HCT116 (cell line): ENCODE data around the gene RWDD4. TPM values are rescaled to one million over a fixed set of nuclear protein-coding genes. Genes with fewer than 3 reads are reported as not detected.

Experiments
- ATAC-seq: fragments of 200-7000 bp; cut with Tn5 transposase; 2 replicates; pipeline ENCODE4 v1.9.1; 2020; ENCODE audit warnings: mild to moderate bottlenecking, moderate library complexity
- BruUV-seq: library from RNA; stranded (reverse); fragments of 400-500 nt; replicated peaks from 2 replicates; lab custom pipeline; 2021; lab: Mats Ljungman, UMichigan
- CTCF ChIA-PET: fragments of 300-600 bp; sonication (Branson Sonifier 250); formaldehyde crosslinking; loops from one replicate; lab custom pipeline; 2021; ENCODE audit warnings: antibody characterized with exemption; lab: Charles Lee
- POLR2A ChIA-PET: fragments of 300-600, 350-600 bp; sonication (Branson Sonifier 250); formaldehyde crosslinking; loops from one replicate; lab custom pipeline; 2021; ENCODE audit warnings: antibody characterized with exemption; lab: Charles Lee
- RAD21 ChIA-PET, 2 experiments: fragments of 300-600 bp; sonication (Branson Sonifier 250); formaldehyde crosslinking; loops; one replicate each; lab custom pipeline; 2023; ENCODE audit warnings: low total read pairs in 2 of 2; ENCODE audit not compliant: uncharacterized antibody in 2 of 2, unreplicated experiment in 2 of 2, low non-redundant PET in 1 of 2; lab: Charles Lee
- DNase-seq: peaks from one replicate; pipeline ENCODE4 v3.0.0-alpha.2; 2010; ENCODE audit warnings: low read depth, low spot score
- H2AFZ ChIP-seq: fragments of 200-600 bp; shearing (Covaris generic), sonication (generic); 2 replicates; pipeline ENCODE4 v1.6.1; 2017; ENCODE audit warnings: low read depth, mixed run types, mixed read lengths, antibody characterized with exemption, low read length; ENCODE audit not compliant: poor library complexity, severe bottlenecking
- H3K27ac ChIP-seq: 2 replicates; pipeline ENCODE4 v1.5.1; 2012; ENCODE audit warnings: low read depth, low read length
- H3K27me3 ChIP-seq: fragments of 200-600 bp; sonication (generic); 2 replicates; pipeline ENCODE4 v1.6.1; 2016; ENCODE audit warnings: mixed run types, low read length, mixed read lengths; ENCODE audit not compliant: insufficient read depth
- H3K36me3 ChIP-seq, 2 experiments: fragments of 200-500 bp in 1 of 2; fragments of 200-600 bp in 1 of 2; sonication (Bioruptor generic) in 1 of 2; sonication (generic) in 1 of 2; 2 replicates each; pipeline versions ENCODE4 v1.5.1 to v1.6.1; 2014 to 2016; ENCODE audit warnings: low read length in 2 of 2, inconsistent platforms in 1 of 2, mixed read lengths in 1 of 2, mixed run types in 1 of 2; ENCODE audit not compliant: insufficient read depth in 2 of 2, control insufficient read depth in 1 of 2
- H3K4me1 ChIP-seq, 2 experiments: fragments of 200-600 bp in 1 of 2; sonication (generic) in 1 of 2; 2 replicates each; pipeline versions ENCODE4 v1.5.1 to v1.6.1; 2012 to 2017; ENCODE audit warnings: low read length in 2 of 2, inconsistent platforms in 1 of 2, mild to moderate bottlenecking in 1 of 2, mixed read lengths in 1 of 2, mixed run types in 1 of 2, moderate library complexity in 1 of 2; ENCODE audit not compliant: insufficient read depth in 2 of 2, control insufficient read depth in 1 of 2
- H3K4me2 ChIP-seq: fragments of 200-600 bp; sonication (generic); 2 replicates; pipeline ENCODE4 v1.6.1; 2017; ENCODE audit warnings: mixed run types, low read length, mixed read lengths
- H3K4me3 ChIP-seq, 2 experiments: fragments of 200-600 bp in 1 of 2; sonication (generic) in 1 of 2; replicated peaks in 1 of 2; 2 replicates each; pipeline ENCODE4 v1.5.1; 2011 to 2016; ENCODE audit warnings: low read length in 2 of 2, control low read depth in 1 of 2, low read depth in 1 of 2, mild to moderate bottlenecking in 1 of 2, mixed read lengths in 1 of 2, mixed run types in 1 of 2
- H3K79me2 ChIP-seq: fragments of 200-600 bp; sonication (generic); 2 replicates; pipeline ENCODE4 v1.6.1; 2017; ENCODE audit warnings: mild to moderate bottlenecking, mixed run types, low read length, moderate library complexity, mixed read lengths; ENCODE audit not compliant: insufficient read depth
- H3K9ac ChIP-seq: fragments of 200-600 bp; sonication (generic); 2 replicates; pipeline ENCODE4 v1.6.1; 2016; ENCODE audit warnings: low read length, mixed read lengths
- H3K9me2 ChIP-seq: fragments of 200-600 bp; sonication (generic), shearing (Covaris generic); 2 replicates; pipeline ENCODE4 v1.6.1; 2017; ENCODE audit warnings: mixed run types, mild to moderate bottlenecking, moderate library complexity; ENCODE audit not compliant: insufficient read depth
- H3K9me3 ChIP-seq, 2 experiments: fragments of 200-500 bp in 1 of 2; fragments of 200-600 bp in 1 of 2; sonication (Bioruptor generic) in 1 of 2; sonication (generic) in 1 of 2; 2 replicates each; pipeline ENCODE4 v1.6.1; 2014 to 2017; ENCODE audit warnings: low read length in 2 of 2, mixed read lengths in 2 of 2, inconsistent platforms in 1 of 2, low read depth in 1 of 2, mild to moderate bottlenecking in 1 of 2, mixed run types in 1 of 2, moderate library complexity in 1 of 2; ENCODE audit not compliant: control insufficient read depth in 1 of 2, insufficient read depth in 1 of 2
- H4K20me1 ChIP-seq: fragments of 200-600 bp; sonication (generic), shearing (Covaris generic); 2 replicates; pipeline ENCODE4 v1.6.1; 2017; ENCODE audit warnings: mixed run types, mild to moderate bottlenecking, moderate library complexity; ENCODE audit not compliant: insufficient read depth
- ATF3 ChIP-seq: IDR thresholded peaks from 2 replicates; pipeline ENCODE4 v1.6.1; 2012
- CBX3 ChIP-seq: IDR thresholded peaks from 2 replicates; pipeline ENCODE4 v1.6.1; 2012; ENCODE audit warnings: low read depth
- CTCF ChIP-seq, 3 experiments: fragments of 200-600 bp in 1 of 3; sonication (generic) in 1 of 3; IDR thresholded peaks in 2 of 3; conservative IDR thresholded peaks in 1 of 3; 2 replicates each; pipeline ENCODE4 v1.5.1; 2012 to 2017; ENCODE audit warnings: low read depth in 2 of 3, low read length in 2 of 3, antibody characterized with exemption in 1 of 3, borderline replicate concordance in 1 of 3, control low read depth in 1 of 3, mild to moderate bottlenecking in 1 of 3, mixed read lengths in 1 of 3, mixed run types in 1 of 3, moderate library complexity in 1 of 3; ENCODE audit not compliant: insufficient read depth in 1 of 3
- ELF1 ChIP-seq: IDR thresholded peaks from 2 replicates; pipeline ENCODE4 v1.6.1; 2012; ENCODE audit warnings: low read depth, borderline replicate concordance
- EZH2 ChIP-seq: fragments of 200-600 bp; sonication (generic); IDR thresholded peaks from 2 replicates; pipeline ENCODE4 v1.6.1; 2017; ENCODE audit warnings: antibody characterized with exemption, mixed run types
- EZH2phosphoT487 ChIP-seq: fragments of 200-600 bp; IDR thresholded peaks from 2 replicates; pipeline ENCODE4 v1.6.1; 2018; ENCODE audit warnings: antibody characterized with exemption, borderline replicate concordance
- FOSL1 ChIP-seq: IDR thresholded peaks from 2 replicates; pipeline ENCODE4 v1.6.1; 2012; ENCODE audit warnings: low read depth
- JUND ChIP-seq: IDR thresholded peaks from 2 replicates; pipeline ENCODE4 v1.6.1; 2012
- MAX ChIP-seq: IDR thresholded peaks from 2 replicates; pipeline ENCODE4 v1.6.1; 2012
- POLR2A ChIP-seq: IDR thresholded peaks from 2 replicates; pipeline ENCODE4 v1.7.0; 2011; ENCODE audit warnings: borderline replicate concordance; ENCODE audit not compliant: insufficient read depth, insufficient read length; ENCODE audit errors: extremely low read depth
- POLR2AphosphoS5 ChIP-seq: IDR thresholded peaks from 2 replicates; pipeline ENCODE4 v1.6.1; 2011; ENCODE audit warnings: mild to moderate bottlenecking, low read depth, low read length, moderate library complexity
- RAD21 ChIP-seq: IDR thresholded peaks from 2 replicates; pipeline ENCODE4 v1.6.1; 2012; ENCODE audit warnings: low read depth, mild to moderate bottlenecking
- SIN3A ChIP-seq: IDR thresholded peaks from 2 replicates; pipeline ENCODE4 v1.6.1; 2012; ENCODE audit warnings: low read depth
- SP1 ChIP-seq: IDR thresholded peaks from 2 replicates; pipeline ENCODE4 v1.6.1; 2012; ENCODE audit warnings: low read depth
- TCF7L2 ChIP-seq: IDR thresholded peaks from 2 replicates; pipeline ENCODE4 v1.7.0; 2011; ENCODE audit warnings: borderline replicate concordance, inconsistent platforms; ENCODE audit not compliant: insufficient read depth, insufficient read length; ENCODE audit errors: extremely low read depth
- ZFX ChIP-seq: fragments of 450-650 bp; IDR thresholded peaks from 2 replicates; pipeline ENCODE4 v1.6.1; 2017
- ZNF274 ChIP-seq: fragments of 200-500 bp; sonication (Bioruptor generic); IDR thresholded peaks from 2 replicates; pipeline ENCODE4 v1.6.1; 2014; ENCODE audit warnings: mild to moderate bottlenecking, low read depth, low read length, inconsistent platforms
- intact Hi-C: fragments of 100-400 bp; cut with micrococcal nuclease; formaldehyde crosslinking; loops from 2 replicates; pipeline ENCODE4 v1.10.0; 2022
- total RNA-seq: library from RNA; stranded (reverse); gene quantifications from one replicate; pipeline ENCODE4 v1.2.1, GENCODE V29; 2021; ENCODE audit not compliant: unreplicated experiment

RWDD4 gene
- total RNA-seq, 1 experiment from 2014 or later = 11.9 TPM

GRCh38 chr4:183637461-183637860, 21.5 kb downstream of the RWDD4 start:
- DNase-seq (no peak), ATAC-seq (no peak)
- Histone ChIP-seq H4K20me1 (no peaks in the 10 kb centered on the region), H3K79me2 (no peaks in the 10 kb centered on the region), H3K4me1 (peaks cover 6 to 12% of the 10 kb centered on the region in 2 experiments; a peak in 3 of 4 replicates), H3K4me2 (peak overlapping the region; percentile 43), H3K27ac (no peak overlapping the region), H3K4me3 (no peak overlapping the region), H3K9ac (no peak overlapping the region), H2AFZ (no peak overlapping the region), H3K9me2 (no peaks in the 10 kb centered on the region), H3K9me3 (no peaks in the 10 kb centered on the region), H3K36me3 (no peaks in the 10 kb centered on the region), H3K27me3 (no peaks in the 10 kb centered on the region)
- ChIA-PET POLR2A (no interaction called here), RAD21 (no interaction called here), CTCF (no interaction called here)
- intact Hi-C loops = no loop called here
- no TSS peak for BruUV-seq
- 0 out of 2 replicates have a peak, but pooled peaks have one; percentile 35 for TF ChIP-seq MAX
- TF ChIP-seq JUND = peak; percentile 25
- no peak for TF ChIP-seq RAD21
- TF ChIP-seq FOSL1 = peak; percentile 52

GRCh38 chr4:183636923-183637322, 22.1 kb downstream of the RWDD4 start:
- Histone ChIP-seq H3K9me3 (no peaks in the 10 kb centered on the region), H3K36me3 (no peaks in the 10 kb centered on the region), H3K9me2 (no peaks in the 10 kb centered on the region), H3K4me1 (peaks cover 6 to 12% of the 10 kb centered on the region in 2 experiments; a peak in 3 of 4 replicates), H3K27me3 (no peaks in the 10 kb centered on the region), H3K79me2 (no peaks in the 10 kb centered on the region), H3K4me2 (peak overlapping the region; percentile 43), H3K9ac (no peak overlapping the region), H4K20me1 (no peaks in the 10 kb centered on the region), H3K27ac (no peak overlapping the region), H3K4me3 (no peak overlapping the region), H2AFZ (no peak overlapping the region)
- POLR2A ChIA-PET = no interaction called here
- intact Hi-C loops = no loop called here
- DNase-seq (no peak), ATAC-seq (no peak)
- CTCF ChIA-PET = no interaction called here
- RAD21 ChIA-PET = no interaction called here
- TF ChIP-seq ATF3 (no peak), FOSL1 (no peak), RAD21 (no peak), ELF1 (no peak), CTCF (IDR thresholded peaks at IDR 0.05 in 2 of 3, conservative IDR thresholded peaks at IDR 0.05 in 1 of 3; ENCODE audit: borderline replicate concordance in 1 of 3, insufficient read depth in 1 of 3, low read depth in 2 of 3, low read length in 2 of 3) (no peak), EZH2phosphoT487 (no peak), TCF7L2 (no peak), POLR2AphosphoS5 (no peak), ZNF274 (no peak), SIN3A (no peak), ZFX (no peak), SP1 (no peak), JUND (no peak), POLR2A (no peak), EZH2 (no peak), CBX3 (no peak)
- BruUV-seq = no TSS peak
